ENCODE results near the gene GAS1.

Gene GAS1, protein sequence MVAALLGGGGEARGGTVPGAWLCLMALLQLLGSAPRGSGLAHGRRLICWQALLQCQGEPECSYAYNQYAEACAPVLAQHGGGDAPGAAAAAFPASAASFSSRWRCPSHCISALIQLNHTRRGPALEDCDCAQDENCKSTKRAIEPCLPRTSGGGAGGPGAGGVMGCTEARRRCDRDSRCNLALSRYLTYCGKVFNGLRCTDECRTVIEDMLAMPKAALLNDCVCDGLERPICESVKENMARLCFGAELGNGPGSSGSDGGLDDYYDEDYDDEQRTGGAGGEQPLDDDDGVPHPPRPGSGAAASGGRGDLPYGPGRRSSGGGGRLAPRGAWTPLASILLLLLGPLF

DNA sequence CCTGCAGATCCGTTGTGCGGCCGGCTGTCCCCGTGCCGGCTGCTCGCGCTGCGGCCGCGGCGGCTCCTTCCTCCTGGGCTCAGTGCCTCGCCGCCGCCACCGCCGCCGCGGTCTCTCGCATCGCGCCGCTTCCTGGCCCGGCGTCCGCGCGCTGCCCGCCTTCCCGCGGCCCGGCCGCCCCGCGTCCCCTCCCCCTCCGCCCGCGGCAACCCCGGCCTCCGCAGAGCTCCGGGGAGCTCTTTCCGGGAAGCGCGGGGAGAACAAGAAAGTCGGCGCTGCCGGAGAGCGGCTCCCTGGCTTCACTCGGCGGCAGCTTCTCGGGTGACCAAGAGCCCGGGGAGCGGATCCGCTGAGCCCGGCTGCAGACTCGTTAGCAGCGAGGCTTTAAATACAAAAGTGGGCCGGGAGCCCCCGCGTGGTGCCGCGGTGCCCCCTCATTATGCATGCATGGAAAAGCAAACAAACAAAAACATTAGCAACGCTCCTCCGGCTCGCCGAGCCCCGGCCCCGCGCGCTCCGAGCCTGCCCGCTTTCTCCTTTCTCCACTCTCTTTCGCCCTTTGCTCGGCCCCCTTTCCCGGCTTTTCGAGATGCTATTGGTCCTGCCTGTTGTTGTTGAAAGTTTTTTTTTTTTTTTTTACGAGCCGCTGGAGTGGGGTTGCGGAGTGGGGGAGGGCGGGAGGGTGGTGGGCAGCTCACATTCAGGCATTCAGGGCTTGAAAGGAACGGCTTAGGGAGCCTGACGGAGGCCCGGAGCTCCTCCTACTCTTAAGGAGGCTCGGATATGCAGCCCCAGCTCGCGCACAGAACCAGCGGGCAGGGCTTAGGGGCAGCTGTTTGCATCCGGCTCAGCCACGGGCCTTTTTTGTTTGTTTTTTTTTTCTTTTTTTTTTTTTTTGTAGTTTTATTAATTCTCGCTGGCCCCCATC is at the start of gene GAS1:
Gene GAS1 (minus strand): TSS at position 361 of the 928 bp plus-strand sequence. CDS start 727 bp downstream, outside the sequence.
- ATAC-seq (ENCODE audit: low read depth) (peak; percentile 81), DNase-seq (ENCODE audit: low spot score) (peak; percentile 84)
- H3K4me3 ChIP-seq (ENCODE audit: severe bottlenecking): peak within 1 kb of the TSS; percentile 70
- no peaks in the 10 kb centered on the region for H3K4me1 ChIP-seq (ENCODE audit: insufficient read depth, poor library complexity, severe bottlenecking)
- H3K9me3 ChIP-seq (ENCODE audit: severe bottlenecking): no peaks in the 10 kb centered on the region
- H3K27me3 ChIP-seq (ENCODE audit: insufficient read depth, poor library complexity, severe bottlenecking): no peaks in the 10 kb centered on the region
- TF ChIP-seq, protein P1, sequence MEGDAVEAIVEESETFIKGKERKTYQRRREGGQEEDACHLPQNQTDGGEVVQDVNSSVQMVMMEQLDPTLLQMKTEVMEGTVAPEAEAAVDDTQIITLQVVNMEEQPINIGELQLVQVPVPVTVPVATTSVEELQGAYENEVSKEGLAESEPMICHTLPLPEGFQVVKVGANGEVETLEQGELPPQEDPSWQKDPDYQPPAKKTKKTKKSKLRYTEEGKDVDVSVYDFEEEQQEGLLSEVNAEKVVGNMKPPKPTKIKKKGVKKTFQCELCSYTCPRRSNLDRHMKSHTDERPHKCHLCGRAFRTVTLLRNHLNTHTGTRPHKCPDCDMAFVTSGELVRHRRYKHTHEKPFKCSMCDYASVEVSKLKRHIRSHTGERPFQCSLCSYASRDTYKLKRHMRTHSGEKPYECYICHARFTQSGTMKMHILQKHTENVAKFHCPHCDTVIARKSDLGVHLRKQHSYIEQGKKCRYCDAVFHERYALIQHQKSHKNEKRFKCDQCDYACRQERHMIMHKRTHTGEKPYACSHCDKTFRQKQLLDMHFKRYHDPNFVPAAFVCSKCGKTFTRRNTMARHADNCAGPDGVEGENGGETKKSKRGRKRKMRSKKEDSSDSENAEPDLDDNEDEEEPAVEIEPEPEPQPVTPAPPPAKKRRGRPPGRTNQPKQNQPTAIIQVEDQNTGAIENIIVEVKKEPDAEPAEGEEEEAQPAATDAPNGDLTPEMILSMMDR (IDR thresholded peaks at IDR 0.05; ENCODE audit: poor library complexity, severe bottlenecking): no peak
- H3K27ac ChIP-seq (ENCODE audit: poor library complexity, severe bottlenecking): peak within 1 kb of the TSS; percentile 72
- H3K36me3 ChIP-seq (ENCODE audit: low read depth): no peaks in the 10 kb centered on the region

DNA sequence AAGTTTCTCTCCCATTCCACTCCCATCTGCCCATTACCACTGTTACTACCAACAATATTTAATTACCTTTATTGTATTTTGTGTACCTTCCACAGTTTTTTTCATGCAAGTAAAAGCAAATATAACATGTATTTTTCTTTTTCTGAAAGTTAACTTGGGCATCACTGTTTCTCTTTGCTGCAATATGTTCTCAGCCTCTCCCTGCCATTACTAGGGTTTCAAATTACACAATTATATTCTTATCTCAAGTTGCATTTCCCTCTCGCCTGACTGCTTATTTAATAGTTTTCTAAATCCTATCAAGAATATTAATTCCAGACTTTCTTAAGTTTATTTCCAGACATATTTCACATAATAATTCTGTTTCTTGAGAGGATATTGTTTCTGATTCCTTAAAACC is 46.9 kb upstream of the GAS1 start:
- no peak overlapping the region for H3K4me3 ChIP-seq (ENCODE audit: severe bottlenecking)
- TF ChIP-seq, protein P1 (IDR thresholded peaks at IDR 0.05; ENCODE audit: poor library complexity, severe bottlenecking): no peak
- H3K36me3 ChIP-seq (ENCODE audit: low read depth): no peaks in the 10 kb centered on the region
- DNase-seq (ENCODE audit: low spot score) (no peak), ATAC-seq (ENCODE audit: low read depth) (no peak)
- no peak overlapping the region for H3K27ac ChIP-seq (ENCODE audit: poor library complexity, severe bottlenecking)
- H3K4me1 ChIP-seq (ENCODE audit: insufficient read depth, poor library complexity, severe bottlenecking): peaks cover 12% of the 10 kb centered on the region
- H3K27me3 ChIP-seq (ENCODE audit: insufficient read depth, poor library complexity, severe bottlenecking): no peaks in the 10 kb centered on the region
- no peaks in the 10 kb centered on the region for H3K9me3 ChIP-seq (ENCODE audit: severe bottlenecking)

DNA sequence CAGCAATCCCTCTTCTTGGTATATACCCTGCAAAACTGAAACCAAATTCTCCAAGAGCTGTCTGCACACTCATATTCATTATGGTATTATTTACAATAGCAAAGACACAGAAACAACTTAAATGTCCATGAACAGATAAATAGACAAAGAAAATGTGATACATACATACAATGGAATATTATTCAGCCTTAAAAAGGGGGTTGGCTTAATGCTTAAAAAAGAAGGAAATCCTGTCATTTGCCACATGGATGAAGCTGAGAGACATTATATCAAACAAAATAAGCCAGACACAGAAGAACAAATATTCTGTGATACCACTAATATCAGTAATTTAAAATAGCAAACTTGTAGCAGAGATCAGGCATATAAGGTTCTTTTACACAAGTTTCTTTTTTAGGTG is 46.5 kb upstream of the GAS1 start:
- H3K27ac ChIP-seq (ENCODE audit: poor library complexity, severe bottlenecking): no peak overlapping the region
- DNase-seq (ENCODE audit: low spot score) (no peak), ATAC-seq (ENCODE audit: low read depth) (no peak)
- no peaks in the 10 kb centered on the region for H3K27me3 ChIP-seq (ENCODE audit: insufficient read depth, poor library complexity, severe bottlenecking)
- peaks cover 12% of the 10 kb centered on the region for H3K4me1 ChIP-seq (ENCODE audit: insufficient read depth, poor library complexity, severe bottlenecking)
- TF ChIP-seq, protein P1 (IDR thresholded peaks at IDR 0.05; ENCODE audit: poor library complexity, severe bottlenecking): no peak
- H3K36me3 ChIP-seq (ENCODE audit: low read depth): no peaks in the 10 kb centered on the region
- H3K9me3 ChIP-seq (ENCODE audit: severe bottlenecking): no peaks in the 10 kb centered on the region
- H3K4me3 ChIP-seq (ENCODE audit: severe bottlenecking): no peak overlapping the region

DNA sequence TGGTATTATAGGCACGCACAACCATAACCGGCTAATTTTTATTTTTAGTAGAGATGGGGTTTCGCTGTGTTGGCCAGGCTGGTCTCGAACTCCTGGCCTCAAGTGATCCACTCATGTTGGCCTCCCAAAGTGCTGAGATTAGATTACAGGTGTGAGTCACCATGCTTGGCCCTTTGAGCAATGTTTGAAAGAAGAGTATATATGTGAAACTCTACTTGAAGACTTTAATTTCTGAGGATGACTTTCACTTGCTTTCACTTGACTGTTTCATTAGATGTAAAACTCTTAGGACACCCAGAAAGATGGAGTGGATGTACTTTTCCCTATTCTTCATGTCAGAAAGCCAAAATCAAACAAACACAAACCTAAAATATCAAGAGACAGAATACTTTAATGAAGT is 43.8 kb upstream of the GAS1 start:
- Histone ChIP-seq H3K27ac (ENCODE audit: poor library complexity, severe bottlenecking) (no peak overlapping the region), H3K4me1 (ENCODE audit: insufficient read depth, poor library complexity, severe bottlenecking) (peaks cover 12% of the 10 kb centered on the region), H3K27me3 (ENCODE audit: insufficient read depth, poor library complexity, severe bottlenecking) (no peaks in the 10 kb centered on the region), H3K4me3 (ENCODE audit: severe bottlenecking) (no peak overlapping the region), H3K36me3 (ENCODE audit: low read depth) (no peaks in the 10 kb centered on the region), H3K9me3 (ENCODE audit: severe bottlenecking) (no peaks in the 10 kb centered on the region)
- ATAC-seq (ENCODE audit: low read depth): no peak
- TF ChIP-seq, protein P1 (IDR thresholded peaks at IDR 0.05; ENCODE audit: poor library complexity, severe bottlenecking): no peak
- DNase-seq (ENCODE audit: low spot score): no peak

Measured in RWPE2 (cell line).